ENCODE measurements around the gene MEF2A.

The MEF2A gene

GRCh38 chr15:99605490-99605931 is 39.7 kb downstream of the MEF2A start:
- in situ Hi-C loops (cut with MboI; ENCODE audit: low sequenced_read_pairs) = no loop called here

- in situ Hi-C loops (cut with MboI; ENCODE audit: low sequenced_read_pairs) = no loop called here
Measured at GRCh38 chr15:99605990-99606389, 40.2 kb downstream of the MEF2A start.

GRCh38 chr15:99606646-99607045 is 40.9 kb downstream of the MEF2A start:
- in situ Hi-C loops (cut with MboI; ENCODE audit: low sequenced_read_pairs) = no loop called here

- in situ Hi-C loops (cut with MboI; ENCODE audit: low sequenced_read_pairs) = no loop called here
Measured at GRCh38 chr15:99613481-99613880, 47.7 kb downstream of the MEF2A start.

GRCh38 chr15:99613887-99614647 is 48.3 kb downstream of the MEF2A start:
- in situ Hi-C loops (cut with MboI; ENCODE audit: low sequenced_read_pairs) = no loop called here

GRCh38 chr15:99614749-99615288 is 49.0 kb downstream of the MEF2A start:
- in situ Hi-C loops (cut with MboI; ENCODE audit: low sequenced_read_pairs) = no loop called here

- in situ Hi-C loops (cut with MboI; ENCODE audit: low sequenced_read_pairs) = no loop called here
Measured at GRCh38 chr15:99615460-99615859, 49.7 kb downstream of the MEF2A start.

GRCh38 chr15:99616129-99616528 is 50.3 kb downstream of the MEF2A start:
- in situ Hi-C loops (cut with MboI; ENCODE audit: low sequenced_read_pairs) = no loop called here

- in situ Hi-C loops (cut with MboI; ENCODE audit: low sequenced_read_pairs) = no loop called here
Measured at GRCh38 chr15:99616773-99617342, 51.1 kb downstream of the MEF2A start.

- in situ Hi-C loops (cut with MboI; ENCODE audit: low sequenced_read_pairs) = no loop called here
Measured at GRCh38 chr15:99618941-99619411, 53.2 kb downstream of the MEF2A start.

- in situ Hi-C loops (cut with MboI; ENCODE audit: low sequenced_read_pairs) = no loop called here
Measured at GRCh38 chr15:99619712-99620111, 53.9 kb downstream of the MEF2A start.

- in situ Hi-C loops (cut with MboI; ENCODE audit: low sequenced_read_pairs) = no loop called here
Measured at GRCh38 chr15:99620178-99620577, 54.4 kb downstream of the MEF2A start.

GRCh38 chr15:99621767-99622166 is 56.0 kb downstream of the MEF2A start:
- in situ Hi-C loops (cut with MboI; ENCODE audit: low sequenced_read_pairs) = no loop called here

GRCh38 chr15:99628374-99629001 is 62.7 kb downstream of the MEF2A start:
- in situ Hi-C loops (cut with MboI; ENCODE audit: low sequenced_read_pairs) = no loop called here

GRCh38 chr15:99630607-99631131 is 64.9 kb downstream of the MEF2A start:
- in situ Hi-C loops (cut with MboI; ENCODE audit: low sequenced_read_pairs) = no loop called here

GRCh38 chr15:99631255-99631654 is 65.5 kb downstream of the MEF2A start:
- in situ Hi-C loops (cut with MboI; ENCODE audit: low sequenced_read_pairs) = no loop called here

GRCh38 chr15:99632521-99632920 is 66.7 kb downstream of the MEF2A start:
- in situ Hi-C loops (cut with MboI; ENCODE audit: low sequenced_read_pairs) = no loop called here

GRCh38 chr15:99633655-99634054 is 67.9 kb downstream of the MEF2A start:
- in situ Hi-C loops (cut with MboI; ENCODE audit: low sequenced_read_pairs) = no loop called here

GRCh38 chr15:99634576-99634975 is 68.8 kb downstream of the MEF2A start:
- in situ Hi-C loops (cut with MboI; ENCODE audit: low sequenced_read_pairs) = no loop called here

- in situ Hi-C loops (cut with MboI; ENCODE audit: low sequenced_read_pairs) = no loop called here
Measured at GRCh38 chr15:99635145-99635544, 69.4 kb downstream of the MEF2A start.

GRCh38 chr15:99635794-99636193 is 70.0 kb downstream of the MEF2A start:
- in situ Hi-C loops (cut with MboI; ENCODE audit: low sequenced_read_pairs) = no loop called here
